Measurements from ENCODE around the gene STRA8.

DNA sequence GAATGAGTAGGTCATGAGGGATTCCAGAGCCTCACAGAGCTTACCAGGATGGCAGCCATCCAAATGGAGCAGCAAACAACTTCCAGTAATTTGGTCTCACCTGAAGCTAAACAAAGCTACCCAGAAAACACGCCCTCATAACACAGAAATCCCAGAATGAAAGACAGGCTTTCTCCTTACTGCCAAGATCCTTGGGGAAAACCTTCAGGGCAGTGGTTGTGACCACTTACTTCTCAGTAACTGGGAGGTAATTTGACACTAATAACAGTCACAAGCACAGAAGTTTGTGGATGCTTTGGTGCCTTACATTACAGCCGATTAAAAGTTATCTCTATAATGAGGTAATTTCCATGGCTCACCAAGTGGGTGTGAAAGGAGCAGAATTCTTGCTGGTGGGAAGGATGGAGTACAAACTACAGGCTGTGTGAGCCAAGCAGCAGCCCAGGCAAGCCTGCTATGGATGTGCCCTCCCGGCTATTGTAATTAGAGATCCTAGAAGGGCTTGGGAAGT, 32.8 kb upstream of the STRA8 start:
- TF ChIP-seq POLR2A (IDR thresholded peaks at IDR 0.05) (no peak), EP300 (IDR thresholded peaks at IDR 0.05) (no peak)
